AG09309 (cell line): ENCODE measurements around the gene WDFY4.

Experiments used
- DNase-seq: peaks from one replicate; pipeline ENCODE4 v3.0.0-alpha.2; 2010; ENCODE audit warnings: low read depth
- H3K4me3 ChIP-seq: 2 replicates; pipeline ENCODE4 v1.5.1; 2011; ENCODE audit warnings: mild to moderate bottlenecking, low read depth, low read length, moderate library complexity; ENCODE audit not compliant: control insufficient read depth
- CTCF ChIP-seq: IDR thresholded peaks from 2 replicates; pipeline ENCODE4 v1.5.1; 2011; ENCODE audit warnings: mild to moderate bottlenecking, low read depth, low read length, inconsistent platforms; ENCODE audit not compliant: insufficient read depth, control insufficient read depth; ENCODE audit errors: missing control alignments

The WDFY4 gene

DNA sequence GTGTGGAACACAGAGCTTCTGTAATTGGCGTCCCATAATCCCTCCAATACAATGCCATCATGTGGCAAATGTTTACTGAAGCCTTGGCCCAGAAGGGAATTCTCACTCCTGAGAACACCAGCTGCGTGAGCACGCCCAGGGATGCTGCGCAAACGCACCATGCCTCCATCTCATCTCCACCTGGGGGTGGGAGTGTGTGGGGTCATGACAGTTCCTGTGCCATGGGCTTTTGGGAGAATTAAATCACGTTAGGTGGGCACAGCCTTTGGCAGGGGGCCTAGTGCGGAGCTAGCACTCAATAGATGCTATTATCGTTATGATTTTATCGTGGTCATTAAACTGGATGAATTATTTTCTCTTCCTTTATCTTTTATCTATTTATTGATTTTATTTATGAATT is 15.8 kb downstream of the WDFY4 start:
- H3K4me3 ChIP-seq = no peak overlapping the region
- TF ChIP-seq CTCF = no peak
- no peak for DNase-seq

GRCh38 chr10:48701139-48701901 is 16.6 kb downstream of the WDFY4 start:
- no peak overlapping the region for H3K4me3 ChIP-seq
- no peak for TF ChIP-seq CTCF
- no peak for DNase-seq

GRCh38 chr10:48701941-48702340 is 17.3 kb downstream of the WDFY4 start:
- DNase-seq = no peak
- no peak overlapping the region for H3K4me3 ChIP-seq
- TF ChIP-seq CTCF = no peak

- no peak for TF ChIP-seq CTCF
- no peak overlapping the region for H3K4me3 ChIP-seq
- DNase-seq = no peak
Observed at GRCh38 chr10:48703531-48704122, 19.0 kb downstream of the WDFY4 start.

DNA sequence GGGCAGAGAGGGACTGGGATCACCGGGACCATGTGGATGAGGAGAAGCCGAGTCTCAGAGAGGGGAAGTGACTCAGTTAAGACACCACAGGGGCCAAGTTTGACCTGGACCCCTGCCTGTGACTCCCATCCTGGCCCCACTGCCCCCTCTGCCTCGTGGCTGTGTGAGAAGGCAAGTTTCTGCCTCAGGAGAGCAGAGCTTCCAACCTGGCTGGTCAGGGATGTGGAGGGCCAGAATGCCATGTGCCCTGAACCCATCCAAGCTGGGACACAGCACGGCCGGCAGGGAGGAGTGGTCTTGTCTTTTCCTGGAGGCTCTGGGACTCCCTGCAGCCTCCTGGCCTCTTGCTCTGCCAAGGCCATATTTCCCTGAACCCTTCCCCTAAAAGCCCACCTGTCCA is 19.5 kb downstream of the WDFY4 start:
- no peak for DNase-seq
- no peak overlapping the region for H3K4me3 ChIP-seq
- TF ChIP-seq CTCF = no peak

DNA sequence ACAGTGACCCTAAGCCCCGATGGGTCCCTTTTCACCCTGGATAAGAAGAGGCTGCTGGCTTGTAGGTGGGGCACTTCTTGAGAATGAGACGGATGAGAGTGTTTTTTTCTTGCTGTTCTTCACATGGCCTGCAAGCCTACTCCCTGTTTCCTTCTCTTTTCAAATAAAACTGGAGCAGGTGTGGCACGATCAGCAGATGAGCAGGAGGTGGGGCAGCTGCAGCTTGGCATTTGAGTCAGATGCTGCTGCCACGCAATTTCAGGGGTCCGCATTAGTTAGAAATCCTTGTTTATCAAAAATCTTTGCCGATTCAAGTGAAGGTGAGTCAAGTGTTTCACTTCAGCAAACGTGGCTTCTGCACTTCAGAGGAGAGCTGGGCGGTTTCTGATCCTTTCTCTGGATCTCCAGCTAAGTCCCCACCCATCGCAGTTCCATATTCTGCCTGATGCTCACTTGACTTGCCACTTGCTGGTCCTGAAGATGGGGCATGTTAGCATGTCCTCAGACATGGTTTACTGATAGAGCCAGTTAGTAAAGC is 20.8 kb downstream of the WDFY4 start:
- no peak for DNase-seq
- TF ChIP-seq CTCF = no peak
- H3K4me3 ChIP-seq = no peak overlapping the region
